OCI-LY3 (cell line): ENCODE measurements around the gene SH3YL1.

Source experiments
- CTCF ChIP-seq: fragments of 200-600, 300-600 bp; sonication (generic); IDR thresholded peaks from 2 replicates; pipeline ENCODE4 v1.5.1; 2014; ENCODE audit warnings: antibody characterized with exemption, low read length, low read depth
- EZH2phosphoT487 ChIP-seq: fragments of 200-600 bp; shearing (Covaris generic); IDR thresholded peaks from 2 replicates; pipeline ENCODE4 v1.6.1; 2018; ENCODE audit warnings: antibody characterized with exemption, mixed run types, low read depth

GRCh38 chr2:305366-305765, 41.5 kb upstream of the SH3YL1 start:
- TF ChIP-seq CTCF (no peak), EZH2phosphoT487 (no peak)
